SK-N-MC (cell line): Measurements from ENCODE around the gene MYCBP2.
"Not testable (repeated sequence)": the region's sequence is repeated elsewhere in the genome, so short reads cannot be mapped to it uniquely, and the experiment has no call there.

Source experiments
- EZH2 ChIP-seq: fragments of 200-600 bp; sonication (generic); IDR thresholded peaks from one replicate; pipeline ENCODE4 v1.6.1; 2017; ENCODE audit warnings: antibody characterized with exemption
- POLR2AphosphoS5 ChIP-seq: IDR thresholded peaks from 2 replicates; pipeline ENCODE4 v1.6.1; 2012; ENCODE audit warnings: mild to moderate bottlenecking, low read depth, low read length, borderline replicate concordance

DNA sequence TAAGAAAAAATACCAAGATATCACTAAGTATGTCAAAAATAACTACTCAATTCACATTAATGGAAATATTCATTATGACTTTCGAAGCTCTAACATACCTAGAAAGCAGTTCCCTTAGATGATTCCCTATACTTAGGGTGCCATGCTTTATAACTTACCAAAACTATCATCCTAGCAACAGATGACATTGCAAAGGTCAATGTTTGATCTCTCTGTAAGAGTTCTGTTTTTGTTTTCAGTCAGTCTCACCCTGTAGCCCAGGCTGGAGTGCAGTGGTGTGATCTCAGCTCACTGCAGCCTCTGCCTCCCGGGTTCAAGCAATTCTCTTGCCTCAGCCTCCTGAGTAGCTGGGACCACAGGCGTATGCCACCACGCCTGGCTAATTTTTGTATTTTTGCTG is 318.6 kb downstream of the MYCBP2 start:
- TF ChIP-seq POLR2AphosphoS5, EZH2: not testable (repeated sequence)
